Measurements from ENCODE around the gene CABP7.

DNA sequence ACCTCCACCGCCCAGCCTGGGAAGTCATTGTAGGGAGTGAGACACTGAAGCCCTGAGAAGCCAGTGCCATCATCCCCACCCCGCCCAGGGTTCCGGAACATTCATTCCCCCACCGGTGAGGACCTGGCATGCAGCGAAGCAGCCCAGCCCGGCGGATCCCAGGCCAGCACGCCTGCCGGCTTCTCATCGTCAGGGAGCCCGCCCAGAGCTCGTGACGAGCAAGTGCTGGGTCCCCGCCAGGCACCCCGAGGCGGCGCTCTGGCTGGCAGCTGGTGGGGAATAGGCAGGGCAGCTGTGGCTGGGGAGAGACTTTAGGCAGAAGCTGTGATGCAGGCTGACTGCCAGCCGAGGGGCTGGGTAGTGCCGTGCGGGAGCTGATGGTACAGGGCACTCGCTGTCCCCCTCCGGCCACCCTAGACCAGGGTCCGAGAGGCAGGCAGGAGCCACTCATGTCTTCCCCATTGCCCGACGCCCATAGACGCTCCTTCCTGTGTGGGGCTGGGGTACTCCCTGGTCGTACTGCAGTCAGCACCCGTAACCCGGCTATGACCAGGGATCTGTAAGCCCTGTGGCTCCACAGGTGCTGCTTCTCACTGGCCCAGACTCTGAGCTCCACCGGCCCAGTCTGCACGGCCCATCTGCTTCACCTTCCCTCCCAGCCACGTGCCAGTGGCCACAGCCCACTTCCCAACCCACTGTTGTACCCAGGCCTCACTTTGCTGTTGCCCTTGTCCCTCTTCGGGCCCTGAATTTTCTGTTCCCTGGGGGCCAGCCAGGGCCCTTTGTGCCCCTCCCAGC lies 24.5 kb upstream of the CABP7 start:
- TF ChIP-seq, protein P1, sequence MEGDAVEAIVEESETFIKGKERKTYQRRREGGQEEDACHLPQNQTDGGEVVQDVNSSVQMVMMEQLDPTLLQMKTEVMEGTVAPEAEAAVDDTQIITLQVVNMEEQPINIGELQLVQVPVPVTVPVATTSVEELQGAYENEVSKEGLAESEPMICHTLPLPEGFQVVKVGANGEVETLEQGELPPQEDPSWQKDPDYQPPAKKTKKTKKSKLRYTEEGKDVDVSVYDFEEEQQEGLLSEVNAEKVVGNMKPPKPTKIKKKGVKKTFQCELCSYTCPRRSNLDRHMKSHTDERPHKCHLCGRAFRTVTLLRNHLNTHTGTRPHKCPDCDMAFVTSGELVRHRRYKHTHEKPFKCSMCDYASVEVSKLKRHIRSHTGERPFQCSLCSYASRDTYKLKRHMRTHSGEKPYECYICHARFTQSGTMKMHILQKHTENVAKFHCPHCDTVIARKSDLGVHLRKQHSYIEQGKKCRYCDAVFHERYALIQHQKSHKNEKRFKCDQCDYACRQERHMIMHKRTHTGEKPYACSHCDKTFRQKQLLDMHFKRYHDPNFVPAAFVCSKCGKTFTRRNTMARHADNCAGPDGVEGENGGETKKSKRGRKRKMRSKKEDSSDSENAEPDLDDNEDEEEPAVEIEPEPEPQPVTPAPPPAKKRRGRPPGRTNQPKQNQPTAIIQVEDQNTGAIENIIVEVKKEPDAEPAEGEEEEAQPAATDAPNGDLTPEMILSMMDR (IDR thresholded peaks at IDR 0.05; ENCODE audit: borderline replicate concordance, extremely low read depth, low read length, poor library complexity, severe bottlenecking): no peak
- TF ChIP-seq EZH2 (IDR thresholded peaks at IDR 0.05; ENCODE audit: borderline replicate concordance, low read depth, low read length, severe bottlenecking): no peak
